AG04450 (cell line): ENCODE results near the gene SLC8B1. TPM values are rescaled to one million over a fixed set of nuclear protein-coding genes. Genes with fewer than 3 reads are reported as not detected.

ENCODE experiments used
- CTCF ChIA-PET: fragments of 300-600, 350-600 bp; formaldehyde crosslinking; extraction: SDS; loops from one replicate; lab custom pipeline; 2022; ENCODE audit warnings: antibody characterized with exemption, inconsistent platforms; lab: Charles Lee
- POLR2A ChIA-PET: fragments of 350-600 bp; formaldehyde crosslinking; extraction: SDS; loops from one replicate; lab custom pipeline; 2021; ENCODE audit warnings: antibody characterized with exemption, inconsistent platforms; lab: Yijun Ruan, JAX
- DNase-seq: peaks from one replicate; pipeline ENCODE4 v3.0.0-alpha.2; 2011; ENCODE audit warnings: low read depth, low spot score
- H3K27ac ChIP-seq: one replicate; pipeline ENCODE4 v1.5.1; 2012; ENCODE audit warnings: low read depth, low read length, control low read depth
- H3K27me3 ChIP-seq: one replicate; pipeline ENCODE4 v1.6.0; 2012; ENCODE audit warnings: low read length; ENCODE audit not compliant: control insufficient read depth, insufficient read depth
- H3K4me3 ChIP-seq: 2 replicates; pipeline ENCODE4 v1.5.1; 2011; ENCODE audit warnings: mild to moderate bottlenecking, low read depth, low read length, control low read depth
- H3K9me3 ChIP-seq: 2 replicates; pipeline ENCODE4 v1.5.1; 2012; ENCODE audit warnings: low read length; ENCODE audit not compliant: control insufficient read depth, insufficient read depth
- CTCF ChIP-seq: IDR thresholded peaks from 2 replicates; pipeline ENCODE4 v1.5.1; 2011; ENCODE audit warnings: low read depth, low read length, control low read depth, inconsistent platforms
- polyA plus RNA-seq: library from polyadenylated mRNA; depleted of rRNA; stranded (reverse); fragments of >200 nt; gene quantifications from 2 replicates; pipeline ENCODE4 v1.2.3, GENCODE V29; 2011

Gene SLC8B1
- polyA plus RNA-seq, 1 experiment = 12.1 TPM

- CTCF ChIA-PET = interaction anchor here (0.6 to 1.0 kb wide), 2 partner anchors 13 to 122 kb away, joined by 4 to 5 read pairs; no protein-coding TSS in a partner anchor
- no peak for TF ChIP-seq CTCF
- no peak overlapping the region for H3K27ac ChIP-seq
- no peak for DNase-seq
- no peak overlapping the region for H3K4me3 ChIP-seq
- no peaks in the 10 kb centered on the region for H3K9me3 ChIP-seq
- POLR2A ChIA-PET = no interaction called here
- no peaks in the 10 kb centered on the region for H3K27me3 ChIP-seq
Measured at GRCh38 chr12:113302886-113303640, 31.8 kb downstream of the SLC8B1 start.

- no peak for DNase-seq
- H3K9me3 ChIP-seq = no peaks in the 10 kb centered on the region
- no peaks in the 10 kb centered on the region for H3K27me3 ChIP-seq
- no peak overlapping the region for H3K4me3 ChIP-seq
- ChIA-PET CTCF (interaction anchor here (1.2 kb wide), 1 partner anchor 9 kb away, joined by 5 read pairs; no protein-coding TSS in a partner anchor), POLR2A (no interaction called here)
- no peak overlapping the region for H3K27ac ChIP-seq
- no peak for TF ChIP-seq CTCF
Measured at GRCh38 chr12:113302466-113302865, 32.4 kb downstream of the SLC8B1 start.

- DNase-seq = no peak
- H3K9me3 ChIP-seq = no peaks in the 10 kb centered on the region
- ChIA-PET POLR2A (interaction anchor here (0.5 kb wide), 1 partner anchor 117 kb away, joined by 4 read pairs; the partner anchor contains the start of gene DDX54), CTCF (interaction anchor here (1.2 kb wide), 1 partner anchor 10 kb away, joined by 5 read pairs; no protein-coding TSS in a partner anchor)
- no peak overlapping the region for H3K4me3 ChIP-seq
- H3K27me3 ChIP-seq = no peaks in the 10 kb centered on the region
- no peak overlapping the region for H3K27ac ChIP-seq
- TF ChIP-seq CTCF = no peak
Measured at GRCh38 chr12:113301811-113302210, 33.1 kb downstream of the SLC8B1 start.

GRCh38 chr12:113299619-113300237 is 35.2 kb downstream of the SLC8B1 start:
- ChIA-PET POLR2A (interaction anchor here (0.6 to 1.2 kb wide), 4 partner anchors 28 to 114 kb away, joined by 3 to 5 read pairs (median 3); partner anchors contain the start of genes DDX54, RITA1 and TPCN1), CTCF (interaction anchor here (1.5 kb wide), 1 partner anchor 126 kb away, joined by 3 read pairs; no protein-coding TSS in a partner anchor)

More at GRCh38 chr12:113299619-113300237, 35.2 kb downstream of the SLC8B1 start:
- peak overlapping the region; percentile 81 for H3K27ac ChIP-seq
- peak; percentile 57 for DNase-seq
- TF ChIP-seq CTCF = no peak
- no peak overlapping the region for H3K4me3 ChIP-seq
- no peaks in the 10 kb centered on the region for H3K27me3 ChIP-seq
- no peaks in the 10 kb centered on the region for H3K9me3 ChIP-seq
